HG02571 (cell line): ENCODE results near the gene LRRC63.
"Not testable (repeated sequence)": the region's sequence is repeated elsewhere in the genome, so short reads cannot be mapped to it uniquely, and the experiment has no call there.

ENCODE experiments used
- ATAC-seq: cut with Tn5 transposase; IDR thresholded peaks from one replicate; pipeline ENCODE4 v1.9.1; 2021; ENCODE audit warnings: mild to moderate bottlenecking, moderate library complexity; ENCODE audit not compliant: unreplicated experiment

LRRC63 gene

DNA sequence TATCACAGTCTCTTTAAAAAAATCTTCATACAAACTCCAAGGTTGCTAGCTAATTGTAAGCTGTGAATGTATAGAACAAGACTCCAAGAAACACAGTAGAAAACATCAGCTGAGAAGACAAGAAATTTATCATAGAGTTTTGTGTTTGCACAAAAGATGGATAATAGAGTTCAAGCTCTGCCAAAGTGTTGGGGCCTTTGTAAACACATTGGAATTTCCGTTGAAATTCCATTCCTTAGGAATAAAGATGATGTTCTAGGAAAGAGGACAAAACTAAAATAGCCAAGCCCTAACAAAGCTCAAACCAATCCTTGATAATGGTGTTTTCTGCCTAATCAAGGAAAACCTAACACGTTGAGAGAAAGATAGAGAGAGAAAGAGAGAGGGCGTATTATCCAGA is 20.6 kb downstream of the LRRC63 start:
- no peak for ATAC-seq

DNA sequence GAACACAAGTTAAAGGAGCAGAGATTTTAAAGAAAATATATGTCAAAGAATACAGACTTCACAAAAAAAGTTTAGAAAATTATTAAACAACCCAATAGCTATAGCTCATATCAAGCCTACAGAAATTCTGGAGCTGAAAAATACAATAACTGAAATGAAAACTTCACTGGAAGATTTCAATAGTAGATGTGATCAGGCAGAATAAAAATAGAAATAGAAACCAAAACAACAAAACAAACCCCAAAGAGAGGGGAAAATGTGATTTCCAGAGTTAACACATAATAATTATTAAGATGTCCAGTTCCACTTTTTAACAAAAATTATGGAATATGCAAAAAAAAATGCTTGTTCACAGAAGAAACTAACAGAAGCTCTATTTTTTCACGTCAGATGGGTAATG is 23.6 kb downstream of the LRRC63 start:
- no peak for ATAC-seq

GRCh38 chr13:46265292-46265691 is 53.6 kb downstream of the LRRC63 start:
- ATAC-seq, result no peak

- no peak for ATAC-seq
Measured at GRCh38 chr13:46267166-46267565, 55.4 kb downstream of the LRRC63 start.

DNA sequence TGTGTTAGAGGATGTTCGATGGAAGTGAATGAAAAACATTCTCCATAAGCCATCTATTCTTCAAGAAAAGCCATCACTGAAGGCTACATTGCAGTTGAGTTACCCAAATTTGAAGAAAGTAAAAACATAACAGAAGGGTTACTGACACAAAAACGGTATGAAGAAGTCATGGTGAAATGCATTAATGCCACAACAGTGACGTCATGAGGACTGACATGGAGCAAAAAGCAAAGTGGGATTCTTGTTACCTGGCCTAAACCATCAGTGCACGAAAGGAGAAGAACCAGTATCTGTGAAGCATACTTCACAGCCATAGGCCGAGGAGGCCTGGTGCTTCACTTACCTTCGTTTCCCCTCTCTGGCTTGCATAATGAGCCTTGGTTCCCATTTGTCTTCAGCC is 58.7 kb downstream of the LRRC63 start:
- no peak for ATAC-seq

- ATAC-seq, result no peak
Measured at GRCh38 chr13:46274094-46274698, 62.5 kb downstream of the LRRC63 start.

- no peak for ATAC-seq
Measured at GRCh38 chr13:46278474-46278873, 66.7 kb downstream of the LRRC63 start.

- no peak for ATAC-seq
Measured at GRCh38 chr13:46281779-46282178, 70.1 kb downstream of the LRRC63 start.

DNA sequence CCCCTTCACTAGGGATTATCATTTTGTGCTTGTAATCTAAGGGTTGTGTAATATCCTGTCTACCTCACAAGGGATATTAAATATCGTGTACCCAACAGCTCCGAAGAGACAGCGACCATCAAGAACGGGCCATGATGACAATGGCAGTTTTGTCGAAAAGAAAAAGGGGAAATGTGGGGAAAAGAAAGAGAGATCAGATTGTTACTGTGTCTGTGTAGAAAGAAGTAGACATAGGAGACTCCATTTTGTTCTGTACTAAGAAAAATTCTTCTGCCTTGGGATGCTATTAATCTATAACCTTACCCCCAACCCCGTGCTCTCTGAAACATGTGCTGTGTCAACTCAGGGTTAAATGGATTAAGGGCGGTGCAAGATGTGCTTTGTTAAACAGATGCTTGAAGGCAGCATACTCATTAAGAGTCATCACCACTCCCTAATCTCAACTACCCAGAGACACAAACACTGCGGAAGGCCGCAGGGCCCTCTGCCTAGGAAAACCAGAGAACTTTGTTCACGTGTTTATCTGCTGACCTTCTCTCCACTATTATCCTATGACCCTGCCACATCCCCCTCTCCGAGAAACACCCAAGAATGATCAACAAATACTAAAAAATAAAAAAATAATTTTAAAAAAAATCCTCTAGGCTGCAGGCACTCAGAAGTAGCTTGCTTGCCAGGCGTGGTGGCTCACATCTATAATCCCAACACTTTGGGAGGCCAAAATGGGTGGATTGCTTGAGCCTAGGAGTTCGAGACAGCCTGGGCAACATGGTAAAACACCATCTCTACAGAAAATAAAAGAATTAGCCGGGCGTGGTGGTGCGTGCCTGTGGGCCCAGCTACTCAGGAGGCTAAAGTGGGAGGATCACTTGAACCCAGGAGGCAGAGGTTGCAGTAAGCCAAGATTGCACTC is 72.4 kb downstream of the LRRC63 start:
- ATAC-seq, result not testable (repeated sequence)

GRCh38 chr13:46286972-46287371 is 75.2 kb downstream of the LRRC63 start:
- no peak for ATAC-seq

- ATAC-seq, result no peak
Measured at GRCh38 chr13:46288570-46289259, 77.0 kb downstream of the LRRC63 start.

- no peak for ATAC-seq
Measured at GRCh38 chr13:46289260-46289955, 77.7 kb downstream of the LRRC63 start.

DNA sequence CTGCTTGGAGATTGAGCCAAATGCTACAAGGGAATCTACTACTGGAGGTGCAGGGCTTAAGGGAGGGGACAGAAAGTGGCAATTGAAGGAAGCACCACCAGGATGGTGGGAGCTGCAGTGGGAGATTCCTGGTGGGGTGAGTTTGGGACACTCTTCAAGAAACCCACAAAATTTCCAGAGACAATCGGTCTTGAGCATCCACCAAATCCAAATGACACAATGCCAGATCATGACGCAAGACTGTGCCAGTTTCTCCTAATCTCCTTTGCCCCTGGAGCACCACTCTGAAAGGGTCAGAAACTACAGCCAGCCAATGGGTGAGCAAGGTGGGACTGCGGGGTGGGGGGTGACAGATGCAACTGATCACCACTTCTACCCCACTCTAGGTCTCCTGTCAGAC is 78.7 kb downstream of the LRRC63 start:
- ATAC-seq, result no peak

DNA sequence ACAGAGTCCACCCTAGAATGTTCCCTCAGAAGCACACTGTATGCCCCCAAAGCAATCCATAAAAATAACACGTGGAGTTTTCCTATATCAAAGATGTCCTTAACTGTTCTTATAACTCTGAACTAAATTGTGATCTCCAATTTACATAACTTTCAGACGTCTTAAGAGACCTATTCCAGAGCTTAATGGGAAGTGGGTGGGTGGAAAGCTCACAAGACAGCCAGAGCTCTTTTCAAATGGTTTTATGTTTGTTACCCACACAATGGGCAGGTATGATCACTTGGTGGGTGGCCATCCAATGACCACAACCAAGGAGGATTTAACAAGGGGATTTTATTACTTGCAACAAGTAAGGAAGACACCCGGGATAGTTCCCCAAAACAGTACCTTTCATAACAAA is 81.7 kb downstream of the LRRC63 start:
- no peak for ATAC-seq

GRCh38 chr13:46295491-46296114 is 83.9 kb downstream of the LRRC63 start:
- ATAC-seq, result no peak

- ATAC-seq, result no peak
Measured at GRCh38 chr13:46296115-46296822, 84.5 kb downstream of the LRRC63 start.

- ATAC-seq, result no peak
Measured at GRCh38 chr13:46296921-46297320, 85.2 kb downstream of the LRRC63 start.

- no peak for ATAC-seq
Measured at GRCh38 chr13:46297361-46297811, 85.7 kb downstream of the LRRC63 start.

DNA sequence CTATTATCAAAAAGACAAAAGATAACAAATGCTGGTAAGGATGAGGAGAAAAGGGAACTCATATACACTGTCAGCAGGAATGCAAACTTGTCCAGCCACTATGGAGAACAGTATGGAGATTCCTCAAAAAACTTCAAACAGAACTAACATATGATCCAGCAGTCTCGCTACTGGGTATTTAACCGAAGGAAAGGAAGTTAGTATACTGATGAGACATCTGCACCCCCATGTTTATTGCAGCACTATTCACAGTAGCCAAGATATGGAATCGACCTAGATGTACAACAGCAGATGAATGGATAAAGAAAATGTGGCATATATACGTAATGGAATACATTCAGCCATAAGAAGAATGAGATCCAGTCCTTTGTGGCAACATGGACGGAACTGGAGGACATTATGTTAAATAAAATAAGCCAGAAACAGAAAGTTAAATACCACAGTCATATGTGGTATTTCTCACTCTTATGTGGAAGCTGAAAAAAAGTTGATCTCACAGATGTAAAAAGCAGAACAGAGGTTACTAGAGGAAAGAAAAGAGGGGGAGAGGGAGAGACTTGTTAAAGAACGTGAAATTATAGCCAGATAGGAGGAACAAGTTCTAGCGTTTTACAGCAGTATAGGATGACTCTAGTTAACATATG is 92.1 kb downstream of the LRRC63 start:
- no peak for ATAC-seq

DNA sequence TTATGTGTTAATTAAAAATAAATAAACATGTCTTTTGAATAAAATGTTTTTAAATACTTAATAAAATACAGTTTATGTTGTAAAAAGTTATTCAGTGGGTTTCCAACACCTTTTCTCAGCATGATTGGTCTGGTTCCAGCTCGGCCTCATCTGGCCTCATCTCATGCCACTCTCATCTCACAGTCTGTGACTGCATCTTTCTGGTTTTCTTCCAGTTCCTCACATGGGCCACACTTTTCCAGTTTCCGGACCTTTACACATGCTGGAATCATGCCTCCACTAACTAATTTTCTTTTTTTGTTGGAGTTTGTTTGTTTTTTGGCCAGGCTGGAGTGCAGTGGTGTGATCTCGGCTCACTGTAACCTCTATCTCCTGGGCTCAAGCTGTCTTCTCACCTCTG is 92.8 kb downstream of the LRRC63 start:
- ATAC-seq, result no peak
